Left lung (tissue), 10 donors: ENCODE measurements around the gene EIF2B5. TPM values are rescaled to one million over a fixed set of nuclear protein-coding genes. Genes with fewer than 3 reads are reported as not detected.

Source experiments
- ATAC-seq: fragments of 200-7000 bp; cut with Tn5 transposase; one replicate; pipeline ENCODE4 v1.9.1; 2020; ENCODE audit warnings: moderate library complexity
- DNase-seq, 4 donors: peaks; one replicate each; pipeline ENCODE4 v3.0.0-alpha.2; 2013 to 2020
- H3K27ac ChIP-seq, 2 donors: fragments of 200-600 bp; sonication (generic) in 1 of 2; one replicate each; pipeline versions ENCODE4 v1.5.0 to v1.8.0; 2020 to 2021
- H3K27me3 ChIP-seq, 2 donors: fragments of 200-600 bp; sonication (generic) in 1 of 2; one replicate each; pipeline versions ENCODE4 v1.5.0 to v1.8.0; 2020 to 2021
- H3K36me3 ChIP-seq, 2 donors: fragments of 200-600 bp; sonication (generic) in 1 of 2; one replicate each; pipeline versions ENCODE4 v1.5.0 to v1.8.0; 2020 to 2021
- H3K4me1 ChIP-seq, 2 donors: fragments of 200-600 bp; one replicate each; pipeline ENCODE4 v1.8.0; 2021
- H3K4me3 ChIP-seq, 2 donors: fragments of 200-600 bp; sonication (generic) in 1 of 2; one replicate each; pipeline versions ENCODE4 v1.5.0 to v1.8.0; 2020 to 2021; ENCODE audit warnings: mild to moderate bottlenecking in 1 of 2
- H3K9me3 ChIP-seq, 2 donors: fragments of 200-600 bp; sonication (generic) in 1 of 2; one replicate each; pipeline versions ENCODE4 v1.5.0 to v1.8.0; 2020 to 2021
- CTCF ChIP-seq, 2 donors: fragments of 200-600 bp; sonication (generic) in 1 of 2; IDR thresholded peaks; one replicate each; pipeline versions ENCODE4 v1.5.0 to v1.8.0; 2021; ENCODE audit warnings: antibody characterized with exemption in 2 of 2
- intact Hi-C, 2 donors: fragments of 100-400 bp; cut with DNase I; formaldehyde crosslinking; loops; one replicate each; pipeline versions ENCODE4 v1.11.2 to v1.14.2; 2022
- polyA plus RNA-seq, 6 donors: library from polyadenylated mRNA; unstranded; fragments of 120-200 nt; gene quantifications; one replicate each; pipeline ENCODE4 v1.2.1, GENCODE V29; 2013; ENCODE audit not compliant: insufficient read length in 6 of 6
- total RNA-seq, 2 donors: library from RNA; stranded (reverse); fragmentation: NEBNext Ultra II Directional; extraction: Animal tissue kit (Norgen Biotek cat#: 25700); gene quantifications; one replicate each; pipeline ENCODE4 v1.2.1, GENCODE V29; 2021
- donor health status: DM: no; HTN: yes; CAD: no.
- donor health status: DM: no; HTN: no; CAD: no.

Gene EIF2B5
- total and polyA plus RNA-seq, 8 donors = 32.2 to 66.3 (median 56.7) TPM

GRCh38 chr3:184172681-184173373 is 37.7 kb downstream of the EIF2B5 start:
- Histone ChIP-seq H3K27me3 (no peaks in the 10 kb centered on the region), H3K4me1 (peaks cover 19 to 31% of the 10 kb centered on the region in 2 donors), H3K4me3 (no peak overlapping the region), H3K36me3 (peaks cover 0 to 58% of the 10 kb centered on the region in 2 donors), H3K9me3 (no peaks in the 10 kb centered on the region), H3K27ac (no peak overlapping the region)
- no peak for TF ChIP-seq CTCF (IDR thresholded peaks at IDR 0.05)
- intact Hi-C loops = no loop called here
- ATAC-seq (no peak), DNase-seq (no peak)

DNA sequence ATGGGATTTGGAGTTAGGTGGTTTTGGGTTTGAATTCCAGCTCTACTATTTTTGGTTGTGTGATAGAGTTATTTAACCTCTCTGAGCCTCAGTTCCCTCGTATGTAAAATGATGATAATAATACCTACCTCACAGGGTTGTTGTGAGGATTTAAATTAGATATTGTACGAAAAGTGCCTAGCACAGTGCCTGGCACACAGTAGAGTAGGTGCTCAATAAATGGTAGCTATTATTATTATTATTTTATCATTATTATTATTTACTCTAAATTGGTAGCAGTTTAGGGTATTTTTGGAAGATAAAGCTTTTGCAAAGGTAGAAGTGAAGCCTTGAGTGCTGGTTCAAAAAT is 38.2 kb downstream of the EIF2B5 start:
- no peak overlapping the region for H3K4me3 ChIP-seq
- no peak for TF ChIP-seq CTCF (IDR thresholded peaks at IDR 0.05)
- DNase-seq (no peak), ATAC-seq (no peak)
- peaks cover 0 to 58% of the 10 kb centered on the region in 2 donors for H3K36me3 ChIP-seq
- H3K27me3 ChIP-seq = no peaks in the 10 kb centered on the region
- H3K4me1 ChIP-seq = peaks cover 19 to 36% of the 10 kb centered on the region in 2 donors
- intact Hi-C loops = no loop called here
- H3K27ac ChIP-seq = no peak overlapping the region
- no peaks in the 10 kb centered on the region for H3K9me3 ChIP-seq

GRCh38 chr3:184174284-184174645 is 39.1 kb downstream of the EIF2B5 start:
- ATAC-seq = no peak
- peaks cover 0 to 58% of the 10 kb centered on the region in 2 donors for H3K36me3 ChIP-seq
- H3K4me3 ChIP-seq = peak overlapping the region in 1 of 2 donors; percentile 95
- H3K4me1 ChIP-seq = peaks cover 19 to 42% of the 10 kb centered on the region in 2 donors
- peak in 1 of 4 donors; percentile 53 for DNase-seq
- H3K9me3 ChIP-seq = no peaks in the 10 kb centered on the region
- peak overlapping the region; percentile 33 to 45 for H3K27ac ChIP-seq
- H3K27me3 ChIP-seq = no peaks in the 10 kb centered on the region
- intact Hi-C loops = no loop called here
- no peak for TF ChIP-seq CTCF (IDR thresholded peaks at IDR 0.05)

GRCh38 chr3:184174646-184175492 is 39.7 kb downstream of the EIF2B5 start, which contains the start of gene AP2M1:
TSS of gene AP2M1 (plus strand) at chr3:184174855. CDS start at chr3:184176994, 2,139 bp downstream.
- Histone ChIP-seq H3K27me3 (no peaks in the 10 kb centered on the region), H3K27ac (peak within 1 kb of the TSS; percentile 83 to 88), H3K4me1 (peaks cover 19 to 47% of the 10 kb centered on the region in 2 donors), H3K36me3 (peaks cover 0 to 58% of the 10 kb centered on the region in 2 donors), H3K4me3 (peak within 1 kb of the TSS; percentile 95 to 99), H3K9me3 (no peaks in the 10 kb centered on the region)
- ATAC-seq (peak; percentile 94), DNase-seq (peak; percentile 97 to 99 (median 98))
- no peak for TF ChIP-seq CTCF (IDR thresholded peaks at IDR 0.05)
- intact Hi-C loops = no loop called here

DNA sequence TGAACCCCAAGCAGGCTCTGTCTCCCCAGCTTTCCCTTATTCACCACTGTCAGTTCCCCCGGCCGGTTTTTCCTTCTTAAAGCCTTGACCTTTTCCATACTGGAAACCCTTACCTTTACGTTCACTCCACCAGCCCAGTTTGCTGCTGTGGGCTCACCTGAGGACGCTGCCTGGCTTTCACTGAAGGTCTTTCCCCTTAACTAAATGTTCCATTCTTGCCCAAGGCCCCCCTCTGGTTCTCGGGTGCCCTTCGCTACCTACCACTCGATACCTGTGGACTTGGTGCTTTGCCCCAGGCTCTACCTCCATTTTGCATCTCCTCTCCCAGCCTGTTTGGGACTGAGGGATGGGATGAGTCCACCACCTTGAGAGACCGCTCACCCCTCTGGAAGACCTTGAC is 40.3 kb downstream of the EIF2B5 start:
- intact Hi-C loops = no loop called here
- Histone ChIP-seq H3K27ac (peak overlapping the region; percentile 83 to 88), H3K4me1 (peaks cover 19 to 52% of the 10 kb centered on the region in 2 donors), H3K27me3 (no peaks in the 10 kb centered on the region), H3K4me3 (peak overlapping the region; percentile 95 to 99), H3K36me3 (peaks cover 6 to 58% of the 10 kb centered on the region in 2 donors), H3K9me3 (no peaks in the 10 kb centered on the region)
- DNase-seq (no peak), ATAC-seq (no peak)
- no peak for TF ChIP-seq CTCF (IDR thresholded peaks at IDR 0.05)
